Vagina (tissue), 2 donors: ENCODE data around the gene DYNC1I1. TPM values are rescaled to one million over a fixed set of nuclear protein-coding genes. Genes with fewer than 3 reads are reported as not detected.
A peak's percentile ranks its signal among the peaks of the same experiment; 100 is the strongest.

ENCODE experiments used
- DNase-seq, 2 donors: peaks; one replicate each; pipeline ENCODE4 v3.0.0-alpha.2; 2017; ENCODE audit errors: extremely low spot score in 2 of 2
- H3K27ac ChIP-seq: fragments of 200-600 bp; sonication (generic); one replicate; pipeline ENCODE4 v1.5.1; 2019
- H3K27me3 ChIP-seq: fragments of 200-600 bp; sonication (generic); one replicate; pipeline ENCODE4 v1.5.1; 2019
- H3K36me3 ChIP-seq, 2 donors: fragments of 200-600 bp; sonication (generic); one replicate each; pipeline ENCODE4 v1.5.1; 2017 to 2019
- H3K4me1 ChIP-seq: fragments of 200-600 bp; sonication (generic); one replicate; pipeline ENCODE4 v1.5.1; 2019
- H3K4me3 ChIP-seq, 2 donors: fragments of 200-600 bp; sonication (generic); 1 replicate in 1 of 2; 2 replicates in 1 of 2; pipeline ENCODE4 v1.5.1; 2016 to 2019
- H3K9me3 ChIP-seq: fragments of 200-600 bp; sonication (generic); one replicate; pipeline ENCODE4 v1.5.1; 2019
- POLR2A ChIP-seq, 2 donors: fragments of 450-650 bp; IDR thresholded peaks; one replicate each; pipeline ENCODE4 v1.6.1; 2017; ENCODE audit warnings: antibody characterized with exemption in 2 of 2, mild to moderate bottlenecking in 2 of 2, moderate library complexity in 2 of 2
- POLR2AphosphoS5 ChIP-seq, 2 donors: sonication (generic); formaldehyde crosslinking; IDR thresholded peaks; one replicate each; pipeline ENCODE4 v1.9.0; 2017; ENCODE audit warnings: antibody characterized with exemption in 2 of 2, mild to moderate bottlenecking in 2 of 2, low read depth in 1 of 2; ENCODE audit not compliant: insufficient read depth in 1 of 2
- intact Hi-C: fragments of 100-400 bp; cut with DNase I; formaldehyde crosslinking; loops from one replicate; pipeline ENCODE4 v1.15.1; 2023
- total RNA-seq: library from RNA; depleted of rRNA; stranded (reverse); fragments of >200 nt; gene quantifications from one replicate; pipeline ENCODE4 v1.2.3, GENCODE V29; 2016
- TF ChIP-seq, protein P1 (sequence below), 3 experiments: fragments of 450-650 bp in 2 of 3; fragments of 200-600 bp in 1 of 3; sonication (generic) in 1 of 3; IDR thresholded peaks; one replicate each; pipeline ENCODE4 v1.5.1; 2017 to 2019; ENCODE audit warnings: antibody characterized with exemption in 3 of 3, mild to moderate bottlenecking in 2 of 3, moderate library complexity in 2 of 3

Gene DYNC1I1
- total RNA-seq, 1 donor from 2014 or later: 12.0 TPM

DNA sequence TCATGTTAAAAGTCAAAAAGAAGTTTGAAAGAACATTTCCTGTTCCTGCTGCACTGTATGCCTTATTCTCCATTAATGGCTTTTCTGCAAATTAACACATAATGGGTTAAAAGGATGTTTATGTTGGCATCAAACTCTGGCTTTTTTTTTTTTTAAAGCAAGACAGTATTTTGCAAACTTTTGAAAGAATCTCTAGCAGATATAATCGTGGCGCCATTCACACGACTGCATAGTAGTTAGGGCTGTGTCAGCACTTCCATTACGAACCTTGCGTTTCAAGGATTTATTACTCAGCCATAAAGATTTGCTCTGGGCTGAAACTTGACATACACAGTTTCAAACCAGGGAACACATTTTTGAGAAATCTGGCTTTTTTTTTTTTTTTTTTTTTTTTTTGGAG lies 207.8 kb downstream of the DYNC1I1 start:
- TF ChIP-seq POLR2A (IDR thresholded peaks at IDR 0.05): no peak
- no peak for TF ChIP-seq POLR2AphosphoS5 (IDR thresholded peaks at IDR 0.05; ENCODE audit: insufficient read depth in 1 of 2, low read depth in 1 of 2)
- TF ChIP-seq, protein P1, sequence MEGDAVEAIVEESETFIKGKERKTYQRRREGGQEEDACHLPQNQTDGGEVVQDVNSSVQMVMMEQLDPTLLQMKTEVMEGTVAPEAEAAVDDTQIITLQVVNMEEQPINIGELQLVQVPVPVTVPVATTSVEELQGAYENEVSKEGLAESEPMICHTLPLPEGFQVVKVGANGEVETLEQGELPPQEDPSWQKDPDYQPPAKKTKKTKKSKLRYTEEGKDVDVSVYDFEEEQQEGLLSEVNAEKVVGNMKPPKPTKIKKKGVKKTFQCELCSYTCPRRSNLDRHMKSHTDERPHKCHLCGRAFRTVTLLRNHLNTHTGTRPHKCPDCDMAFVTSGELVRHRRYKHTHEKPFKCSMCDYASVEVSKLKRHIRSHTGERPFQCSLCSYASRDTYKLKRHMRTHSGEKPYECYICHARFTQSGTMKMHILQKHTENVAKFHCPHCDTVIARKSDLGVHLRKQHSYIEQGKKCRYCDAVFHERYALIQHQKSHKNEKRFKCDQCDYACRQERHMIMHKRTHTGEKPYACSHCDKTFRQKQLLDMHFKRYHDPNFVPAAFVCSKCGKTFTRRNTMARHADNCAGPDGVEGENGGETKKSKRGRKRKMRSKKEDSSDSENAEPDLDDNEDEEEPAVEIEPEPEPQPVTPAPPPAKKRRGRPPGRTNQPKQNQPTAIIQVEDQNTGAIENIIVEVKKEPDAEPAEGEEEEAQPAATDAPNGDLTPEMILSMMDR (IDR thresholded peaks at IDR 0.05): no peak
- intact Hi-C loops: no loop called here
- no peak for DNase-seq
- Histone ChIP-seq H3K4me1 (no peaks in the 10 kb centered on the region), H3K4me3 (no peak overlapping the region), H3K36me3 (no peaks in the 10 kb centered on the region), H3K27ac (no peak overlapping the region), H3K9me3 (no peaks in the 10 kb centered on the region), H3K27me3 (no peaks in the 10 kb centered on the region)

DNA sequence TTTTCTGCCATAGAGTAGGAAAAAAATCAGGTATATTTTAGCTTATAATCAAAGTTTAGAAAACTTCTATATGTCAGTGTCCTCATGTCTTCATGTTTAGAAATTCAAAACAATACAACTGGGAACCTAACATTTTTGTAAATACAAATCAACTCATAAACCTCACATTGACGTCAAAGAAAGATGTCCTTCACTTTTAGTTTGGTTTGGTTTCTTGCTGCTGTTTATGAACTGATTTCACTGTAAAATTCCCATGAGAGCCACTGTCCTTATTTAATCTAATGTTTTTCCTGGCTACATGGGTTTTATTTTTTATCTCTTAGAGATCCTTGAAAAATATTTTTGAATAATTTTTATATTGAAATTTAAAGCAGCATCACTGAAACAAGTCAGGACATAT lies 208.4 kb downstream of the DYNC1I1 start:
- Histone ChIP-seq H3K27ac (no peak overlapping the region), H3K4me3 (no peak overlapping the region), H3K4me1 (no peaks in the 10 kb centered on the region), H3K36me3 (no peaks in the 10 kb centered on the region), H3K27me3 (no peaks in the 10 kb centered on the region), H3K9me3 (no peaks in the 10 kb centered on the region)
- no peak for DNase-seq
- intact Hi-C loops: no loop called here
- TF ChIP-seq, protein P1 (IDR thresholded peaks at IDR 0.05): no peak
- TF ChIP-seq POLR2AphosphoS5 (IDR thresholded peaks at IDR 0.05; ENCODE audit: insufficient read depth in 1 of 2, low read depth in 1 of 2) (no peak), POLR2A (IDR thresholded peaks at IDR 0.05) (no peak)

DNA sequence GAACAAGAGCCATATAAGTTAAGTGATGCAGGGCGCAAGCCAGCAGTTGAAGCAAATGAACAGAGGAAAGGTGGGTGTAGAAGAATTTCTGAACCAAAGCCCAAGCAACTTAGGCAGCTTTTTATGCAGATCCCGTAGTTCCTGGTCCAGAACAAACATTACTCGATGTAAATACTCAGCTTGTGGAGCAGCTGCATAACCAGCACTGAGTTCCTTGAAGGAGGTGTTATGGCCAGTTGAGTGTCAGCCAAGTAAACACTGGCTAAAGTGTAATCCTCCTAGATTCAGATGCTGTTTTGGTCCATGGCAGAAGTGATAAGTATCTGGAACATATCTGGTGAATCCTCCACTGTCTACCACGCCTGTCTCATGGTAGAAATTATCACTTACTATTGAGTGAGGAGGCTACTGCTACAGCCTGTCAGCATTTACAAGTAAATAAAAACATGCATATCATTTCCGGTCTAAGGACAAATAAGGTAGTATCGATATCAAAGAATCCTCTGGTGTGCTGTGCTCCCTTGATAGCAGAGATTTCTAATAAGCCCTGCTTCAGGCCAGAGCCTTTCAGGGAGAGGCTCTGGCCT lies 213.9 kb downstream of the DYNC1I1 start:
- DNase-seq: no peak
- no peaks in the 10 kb centered on the region for H3K4me1 ChIP-seq
- H3K9me3 ChIP-seq: no peaks in the 10 kb centered on the region
- TF ChIP-seq, protein P1 (IDR thresholded peaks at IDR 0.05): no peak
- no peak for TF ChIP-seq POLR2AphosphoS5 (IDR thresholded peaks at IDR 0.05; ENCODE audit: insufficient read depth in 1 of 2, low read depth in 1 of 2)
- no peak for TF ChIP-seq POLR2A (IDR thresholded peaks at IDR 0.05)
- H3K36me3 ChIP-seq: no peaks in the 10 kb centered on the region
- intact Hi-C loops: no loop called here
- H3K27me3 ChIP-seq: no peaks in the 10 kb centered on the region
- no peak overlapping the region for H3K27ac ChIP-seq
- no peak overlapping the region for H3K4me3 ChIP-seq

DNA sequence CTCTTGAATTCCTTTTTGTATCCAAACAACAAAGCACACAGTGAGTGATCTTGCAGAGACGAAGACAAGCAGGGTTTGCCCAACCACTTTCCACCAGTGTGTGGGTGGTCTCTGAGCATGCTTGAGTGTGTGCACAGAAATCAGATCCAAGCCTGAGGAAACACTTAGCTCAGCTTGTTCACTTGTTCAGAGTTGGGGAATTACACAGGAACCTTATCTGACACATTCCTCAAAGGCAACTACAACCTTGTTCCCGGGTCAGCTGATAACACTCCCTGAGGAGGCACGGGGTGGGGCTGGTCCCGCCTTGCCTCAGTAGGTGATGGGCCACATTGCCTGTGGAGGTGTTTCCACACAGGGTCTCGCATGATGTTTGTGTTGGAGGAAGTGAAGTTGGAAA lies 216.9 kb downstream of the DYNC1I1 start:
- no peaks in the 10 kb centered on the region for H3K4me1 ChIP-seq
- H3K36me3 ChIP-seq: no peaks in the 10 kb centered on the region
- no peak overlapping the region for H3K4me3 ChIP-seq
- TF ChIP-seq POLR2A (IDR thresholded peaks at IDR 0.05) (no peak), POLR2AphosphoS5 (IDR thresholded peaks at IDR 0.05; ENCODE audit: insufficient read depth in 1 of 2, low read depth in 1 of 2) (no peak)
- TF ChIP-seq, protein P1 (IDR thresholded peaks at IDR 0.05): no peak
- intact Hi-C loops: no loop called here
- no peaks in the 10 kb centered on the region for H3K27me3 ChIP-seq
- no peak overlapping the region for H3K27ac ChIP-seq
- no peaks in the 10 kb centered on the region for H3K9me3 ChIP-seq
- DNase-seq: no peak

DNA sequence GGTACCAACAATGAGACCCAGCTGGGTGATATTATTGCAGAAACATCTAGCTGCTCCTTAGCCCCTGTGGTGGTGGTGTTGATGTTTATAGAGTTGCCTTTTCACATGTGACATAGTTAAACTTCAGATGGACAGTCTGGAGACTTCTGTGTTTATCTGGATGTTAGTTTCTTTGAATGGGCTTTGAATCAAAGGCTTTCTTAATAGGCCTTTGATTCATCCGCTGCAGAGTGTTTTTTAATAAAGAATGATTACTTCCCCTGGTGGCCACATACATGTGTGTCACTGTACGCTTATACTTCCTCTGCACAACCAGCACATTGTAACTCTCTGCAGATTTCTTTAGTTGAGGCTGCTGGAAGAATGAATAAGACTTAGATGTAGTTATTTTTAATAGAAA lies 221.0 kb downstream of the DYNC1I1 start:
- Histone ChIP-seq H3K4me3 (no peak overlapping the region), H3K27me3 (no peaks in the 10 kb centered on the region), H3K9me3 (no peaks in the 10 kb centered on the region), H3K4me1 (no peaks in the 10 kb centered on the region), H3K36me3 (no peaks in the 10 kb centered on the region), H3K27ac (no peak overlapping the region)
- TF ChIP-seq POLR2AphosphoS5 (IDR thresholded peaks at IDR 0.05; ENCODE audit: insufficient read depth in 1 of 2, low read depth in 1 of 2): no peak
- TF ChIP-seq, protein P1 (IDR thresholded peaks at IDR 0.05): peak in 1 of 3 experiments; percentile 17
- DNase-seq: no peak
- intact Hi-C loops: no loop called here
